ENCODE data around the gene CCDC171. TPM values are rescaled to one million over a fixed set of nuclear protein-coding genes. Genes with fewer than 3 reads are reported as not detected.

CCDC171 gene
- total and polyA plus RNA-seq, 10 of the 15 experiments (the other 5 are each of a cell fraction or from before 2014, with no cell fraction given), result 1.00 to 7.2 (median 2.8) TPM

DNA sequence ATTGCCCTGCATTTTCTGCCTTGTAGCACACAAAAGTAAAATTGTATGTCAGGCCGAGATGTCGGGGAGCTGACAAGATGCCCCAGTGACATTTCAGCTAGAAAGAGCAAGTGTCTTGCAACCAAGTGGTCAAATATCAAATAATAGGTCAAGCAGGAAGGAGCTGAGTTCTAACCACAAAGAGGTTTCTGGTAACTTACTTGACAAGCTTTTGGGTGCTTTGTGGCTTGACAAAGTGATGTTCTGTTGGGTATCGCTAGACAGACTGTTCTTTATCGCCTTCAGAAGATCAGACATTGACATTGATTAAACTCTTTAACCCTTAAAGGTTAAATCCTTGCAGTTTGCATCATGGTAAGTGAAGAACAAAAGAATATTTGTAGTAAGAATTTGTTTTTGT lies 419.9 kb downstream of the CCDC171 start (continued):
- TF ChIP-seq, protein P1, sequence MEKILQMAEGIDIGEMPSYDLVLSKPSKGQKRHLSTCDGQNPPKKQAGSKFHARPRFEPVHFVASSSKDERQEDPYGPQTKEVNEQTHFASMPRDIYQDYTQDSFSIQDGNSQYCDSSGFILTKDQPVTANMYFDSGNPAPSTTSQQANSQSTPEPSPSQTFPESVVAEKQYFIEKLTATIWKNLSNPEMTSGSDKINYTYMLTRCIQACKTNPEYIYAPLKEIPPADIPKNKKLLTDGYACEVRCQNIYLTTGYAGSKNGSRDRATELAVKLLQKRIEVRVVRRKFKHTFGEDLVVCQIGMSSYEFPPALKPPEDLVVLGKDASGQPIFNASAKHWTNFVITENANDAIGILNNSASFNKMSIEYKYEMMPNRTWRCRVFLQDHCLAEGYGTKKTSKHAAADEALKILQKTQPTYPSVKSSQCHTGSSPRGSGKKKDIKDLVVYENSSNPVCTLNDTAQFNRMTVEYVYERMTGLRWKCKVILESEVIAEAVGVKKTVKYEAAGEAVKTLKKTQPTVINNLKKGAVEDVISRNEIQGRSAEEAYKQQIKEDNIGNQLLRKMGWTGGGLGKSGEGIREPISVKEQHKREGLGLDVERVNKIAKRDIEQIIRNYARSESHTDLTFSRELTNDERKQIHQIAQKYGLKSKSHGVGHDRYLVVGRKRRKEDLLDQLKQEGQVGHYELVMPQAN (conservative IDR thresholded peaks at IDR 0.05), result no peak
- TF ChIP-seq, protein P2, sequence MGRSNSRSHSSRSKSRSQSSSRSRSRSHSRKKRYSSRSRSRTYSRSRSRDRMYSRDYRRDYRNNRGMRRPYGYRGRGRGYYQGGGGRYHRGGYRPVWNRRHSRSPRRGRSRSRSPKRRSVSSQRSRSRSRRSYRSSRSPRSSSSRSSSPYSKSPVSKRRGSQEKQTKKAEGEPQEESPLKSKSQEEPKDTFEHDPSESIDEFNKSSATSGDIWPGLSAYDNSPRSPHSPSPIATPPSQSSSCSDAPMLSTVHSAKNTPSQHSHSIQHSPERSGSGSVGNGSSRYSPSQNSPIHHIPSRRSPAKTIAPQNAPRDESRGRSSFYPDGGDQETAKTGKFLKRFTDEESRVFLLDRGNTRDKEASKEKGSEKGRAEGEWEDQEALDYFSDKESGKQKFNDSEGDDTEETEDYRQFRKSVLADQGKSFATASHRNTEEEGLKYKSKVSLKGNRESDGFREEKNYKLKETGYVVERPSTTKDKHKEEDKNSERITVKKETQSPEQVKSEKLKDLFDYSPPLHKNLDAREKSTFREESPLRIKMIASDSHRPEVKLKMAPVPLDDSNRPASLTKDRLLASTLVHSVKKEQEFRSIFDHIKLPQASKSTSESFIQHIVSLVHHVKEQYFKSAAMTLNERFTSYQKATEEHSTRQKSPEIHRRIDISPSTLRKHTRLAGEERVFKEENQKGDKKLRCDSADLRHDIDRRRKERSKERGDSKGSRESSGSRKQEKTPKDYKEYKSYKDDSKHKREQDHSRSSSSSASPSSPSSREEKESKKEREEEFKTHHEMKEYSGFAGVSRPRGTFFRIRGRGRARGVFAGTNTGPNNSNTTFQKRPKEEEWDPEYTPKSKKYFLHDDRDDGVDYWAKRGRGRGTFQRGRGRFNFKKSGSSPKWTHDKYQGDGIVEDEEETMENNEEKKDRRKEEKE (IDR thresholded peaks at IDR 0.05), result no peak

DNA sequence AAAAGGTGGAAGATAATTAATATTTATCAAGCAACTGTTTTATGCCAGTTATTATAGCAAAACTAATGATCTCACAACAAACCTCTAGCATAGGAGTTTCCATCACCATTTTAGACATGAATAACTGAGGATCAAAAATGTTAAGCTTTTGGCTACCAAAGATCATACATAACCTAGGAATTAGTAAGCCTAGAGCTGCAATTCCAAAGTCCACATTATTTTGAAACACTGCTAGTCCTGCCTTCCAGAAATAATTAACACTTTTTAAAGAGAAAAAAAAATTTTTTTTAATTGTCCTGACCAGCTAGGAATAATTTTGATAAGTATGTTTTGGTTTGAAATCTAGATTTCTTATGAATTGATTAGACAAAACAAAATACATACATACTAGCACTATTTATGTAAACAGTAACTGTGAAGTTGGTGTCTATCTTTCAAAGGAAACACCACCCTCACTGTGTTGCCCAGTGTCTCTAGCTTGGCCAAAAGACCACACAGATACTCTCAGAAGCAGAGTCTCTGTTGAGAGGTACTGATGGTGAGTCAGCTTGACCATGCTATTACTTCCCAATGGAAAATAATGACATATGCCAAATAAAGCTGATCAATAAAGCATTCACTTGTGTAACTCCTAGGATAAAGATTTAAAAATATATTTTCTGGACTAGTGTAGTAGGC lies 422.4 kb downstream of the CCDC171 start:
- no peak for ATAC-seq
- no peak overlapping the region for H3K4me3 ChIP-seq
- no peaks in the 10 kb centered on the region for H3K4me1 ChIP-seq (ENCODE audit: control insufficient read depth, insufficient read depth, low read length)
- no TSS peak for BruUV-seq (replicated peaks)
- in situ Hi-C loops (cut with MboI), result no loop called here
- no peak overlapping the region for H3K4me2 ChIP-seq (ENCODE audit: control insufficient read depth, insufficient read depth)
- no peaks in the 10 kb centered on the region for H3K79me2 ChIP-seq (ENCODE audit: control insufficient read depth, insufficient read depth, low read length)
- POLR2A ChIA-PET, result no interaction called here
- CTCF ChIA-PET, result interaction anchor here (1.0 kb wide), 1 partner anchor 56 kb away, joined by 3 read pairs; no protein-coding TSS in a partner anchor
- RAD21 ChIA-PET (ENCODE audit: unreplicated experiment), result no interaction called here
- H3K27ac ChIP-seq (ENCODE audit: control insufficient read depth, insufficient read depth), result no peak overlapping the region
- no peaks in the 10 kb centered on the region for H3K36me3 ChIP-seq (ENCODE audit: control insufficient read depth in 2 of 2, insufficient read depth in 2 of 2, low read length in 1 of 2)
- FAIRE-seq, result no peak
- H2AFZ ChIP-seq (ENCODE audit: control insufficient read depth, low read depth, low read length), result no peak overlapping the region
- no peak for DNase-seq (ENCODE audit: low read depth, low spot score)
- intact Hi-C loops (cut with micrococcal nuclease; ENCODE audit: unreplicated experiment), result no loop called here
- no peaks in the 10 kb centered on the region for H3K27me3 ChIP-seq (replicated peaks in 1 of 2; ENCODE audit: control insufficient read depth in 2 of 2, insufficient read depth in 2 of 2, low read length in 1 of 2)
- no peak overlapping the region for H3K9ac ChIP-seq (ENCODE audit: control insufficient read depth, insufficient read depth, low read length)
- SMC1A ChIA-PET (ENCODE audit: uncharacterized antibody, unreplicated experiment), result interaction anchor here (0.7 kb wide), 1 partner anchor 117 kb away, joined by 3 read pairs; no protein-coding TSS in a partner anchor
- no peaks in the 10 kb centered on the region for H4K20me1 ChIP-seq (ENCODE audit: control insufficient read depth, insufficient read depth)
- no peaks in the 10 kb centered on the region for H3K9me3 ChIP-seq (replicated peaks; ENCODE audit: control insufficient read depth, insufficient read depth, low read length)
- TF ChIP-seq, protein P3, sequence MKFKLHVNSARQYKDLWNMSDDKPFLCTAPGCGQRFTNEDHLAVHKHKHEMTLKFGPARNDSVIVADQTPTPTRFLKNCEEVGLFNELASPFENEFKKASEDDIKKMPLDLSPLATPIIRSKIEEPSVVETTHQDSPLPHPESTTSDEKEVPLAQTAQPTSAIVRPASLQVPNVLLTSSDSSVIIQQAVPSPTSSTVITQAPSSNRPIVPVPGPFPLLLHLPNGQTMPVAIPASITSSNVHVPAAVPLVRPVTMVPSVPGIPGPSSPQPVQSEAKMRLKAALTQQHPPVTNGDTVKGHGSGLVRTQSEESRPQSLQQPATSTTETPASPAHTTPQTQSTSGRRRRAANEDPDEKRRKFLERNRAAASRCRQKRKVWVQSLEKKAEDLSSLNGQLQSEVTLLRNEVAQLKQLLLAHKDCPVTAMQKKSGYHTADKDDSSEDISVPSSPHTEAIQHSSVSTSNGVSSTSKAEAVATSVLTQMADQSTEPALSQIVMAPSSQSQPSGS (IDR thresholded peaks at IDR 0.05; ENCODE audit: low read length), result no peak
- no peak for TF ChIP-seq EP300 (IDR thresholded peaks at IDR 0.05; ENCODE audit: borderline replicate concordance in 1 of 2, control insufficient read depth in 1 of 2, low read depth in 2 of 2, low read length in 2 of 2)
- no peak for TF ChIP-seq TCF3 (IDR thresholded peaks at IDR 0.05; ENCODE audit: borderline replicate concordance, insufficient read depth, low read depth, low read length)
- TF ChIP-seq, protein P4, sequence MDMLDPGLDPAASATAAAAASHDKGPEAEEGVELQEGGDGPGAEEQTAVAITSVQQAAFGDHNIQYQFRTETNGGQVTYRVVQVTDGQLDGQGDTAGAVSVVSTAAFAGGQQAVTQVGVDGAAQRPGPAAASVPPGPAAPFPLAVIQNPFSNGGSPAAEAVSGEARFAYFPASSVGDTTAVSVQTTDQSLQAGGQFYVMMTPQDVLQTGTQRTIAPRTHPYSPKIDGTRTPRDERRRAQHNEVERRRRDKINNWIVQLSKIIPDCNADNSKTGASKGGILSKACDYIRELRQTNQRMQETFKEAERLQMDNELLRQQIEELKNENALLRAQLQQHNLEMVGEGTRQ (IDR thresholded peaks at IDR 0.05; ENCODE audit: borderline replicate concordance, low read depth, low read length), result no peak
- TF ChIP-seq ZNF622 (IDR thresholded peaks at IDR 0.05), result no peak
- no peak for TF ChIP-seq RBBP5 (conservative IDR thresholded peaks at IDR 0.05)
- no peak for TF ChIP-seq SIN3A (IDR thresholded peaks at IDR 0.05; ENCODE audit: low read depth, low read length)
- TF ChIP-seq TAF1 (IDR thresholded peaks at IDR 0.05; ENCODE audit: borderline replicate concordance, low read depth, low read length), result no peak
- TF ChIP-seq SREBF2 (IDR thresholded peaks at IDR 0.05; ENCODE audit: low read length), result no peak
- no peak for TF ChIP-seq FOXK2 (IDR thresholded peaks at IDR 0.05)
- TF ChIP-seq MEF2A (IDR thresholded peaks at IDR 0.05; ENCODE audit: insufficient read depth, low read depth, low read length), result no peak
- TF ChIP-seq, protein P5, sequence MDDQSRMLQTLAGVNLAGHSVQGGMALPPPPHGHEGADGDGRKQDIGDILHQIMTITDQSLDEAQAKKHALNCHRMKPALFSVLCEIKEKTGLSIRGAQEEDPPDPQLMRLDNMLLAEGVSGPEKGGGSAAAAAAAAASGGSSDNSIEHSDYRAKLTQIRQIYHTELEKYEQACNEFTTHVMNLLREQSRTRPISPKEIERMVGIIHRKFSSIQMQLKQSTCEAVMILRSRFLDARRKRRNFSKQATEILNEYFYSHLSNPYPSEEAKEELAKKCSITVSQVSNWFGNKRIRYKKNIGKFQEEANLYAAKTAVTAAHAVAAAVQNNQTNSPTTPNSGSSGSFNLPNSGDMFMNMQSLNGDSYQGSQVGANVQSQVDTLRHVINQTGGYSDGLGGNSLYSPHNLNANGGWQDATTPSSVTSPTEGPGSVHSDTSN (IDR thresholded peaks at IDR 0.05; ENCODE audit: insufficient replicate concordance, low read depth, low read length), result no peak

Data from GM12878 (cell line).